Mesothelial cell of epicardium (in vitro differentiated cells): ENCODE measurements around the gene SDK1. TPM values are rescaled to one million over a fixed set of nuclear protein-coding genes. Genes with fewer than 3 reads are reported as not detected.

Experiments used
- DNase-seq, 2 experiments: peaks; one replicate each; pipeline ENCODE4 v3.0.0; 2021; ENCODE audit warnings: low spot score in 2 of 2; ENCODE audit not compliant: unreplicated experiment in 2 of 2
- H3K27ac Mint-ChIP-seq: 2 replicates; pipeline ENCODE4 v1.8.0; 2021; ENCODE audit warnings: mixed read lengths
- H3K27me3 Mint-ChIP-seq: 2 replicates; pipeline ENCODE4 v1.8.0; 2021; ENCODE audit warnings: low read depth, mixed read lengths
- H3K36me3 Mint-ChIP-seq: 2 replicates; pipeline ENCODE4 v1.8.0; 2021; ENCODE audit warnings: mixed read lengths
- H3K4me1 Mint-ChIP-seq: 2 replicates; pipeline ENCODE4 v1.8.0; 2021; ENCODE audit warnings: mixed read lengths
- H3K4me3 Mint-ChIP-seq: 2 replicates; pipeline ENCODE4 v1.8.0; 2021; ENCODE audit warnings: mild to moderate bottlenecking, moderate library complexity, mixed read lengths
- H3K9me3 Mint-ChIP-seq: 2 replicates; pipeline ENCODE4 v1.8.0; 2021; ENCODE audit warnings: mixed read lengths
- CTCF ChIP-seq: fragments of 200-600 bp; sonication (generic); IDR thresholded peaks from one replicate; pipeline ENCODE4 v1.5.0; 2021; ENCODE audit warnings: antibody characterized with exemption; ENCODE audit not compliant: unreplicated experiment
- total RNA-seq: library from RNA; stranded (reverse); gene quantifications from 3 replicates; pipeline ENCODE4 v1.2.1, GENCODE V29; 2021

The SDK1 gene
- total RNA-seq, 1 donor from 2014 or later = 12.8 TPM

GRCh38 chr7:3683546-3684539 is 382.8 kb downstream of the SDK1 start:
- no peak for DNase-seq

GRCh38 chr7:3688071-3688470 is 387.0 kb downstream of the SDK1 start:
- peaks cover 7% of the 10 kb centered on the region for H3K36me3 Mint-ChIP-seq
- H3K9me3 Mint-ChIP-seq = peaks cover 17% of the 10 kb centered on the region
- no peaks in the 10 kb centered on the region for H3K27me3 Mint-ChIP-seq
- no peak for TF ChIP-seq CTCF
- H3K27ac Mint-ChIP-seq = no peak overlapping the region
- no peak for DNase-seq
- peaks cover 14% of the 10 kb centered on the region for H3K4me1 Mint-ChIP-seq
- H3K4me3 Mint-ChIP-seq = no peak overlapping the region

More at GRCh38 chr7:3683546-3684539, 382.8 kb downstream of the SDK1 start:
- no peak for TF ChIP-seq CTCF
- no peaks in the 10 kb centered on the region for H3K27me3 Mint-ChIP-seq
- peaks cover 13% of the 10 kb centered on the region for H3K9me3 Mint-ChIP-seq
- peaks cover 4% of the 10 kb centered on the region for H3K36me3 Mint-ChIP-seq
- H3K27ac Mint-ChIP-seq = no peak overlapping the region
- no peak overlapping the region for H3K4me3 Mint-ChIP-seq
- H3K4me1 Mint-ChIP-seq = peaks cover 10% of the 10 kb centered on the region

- peaks cover 17% of the 10 kb centered on the region for H3K9me3 Mint-ChIP-seq
- no peak overlapping the region for H3K4me3 Mint-ChIP-seq
- peaks cover 14% of the 10 kb centered on the region for H3K4me1 Mint-ChIP-seq
- DNase-seq = no peak
- TF ChIP-seq CTCF = no peak
- no peaks in the 10 kb centered on the region for H3K27me3 Mint-ChIP-seq
- no peak overlapping the region for H3K27ac Mint-ChIP-seq
- peaks cover 7% of the 10 kb centered on the region for H3K36me3 Mint-ChIP-seq
Observed at GRCh38 chr7:3688842-3689241, 387.8 kb downstream of the SDK1 start.

GRCh38 chr7:3691478-3692158 is 390.6 kb downstream of the SDK1 start:
- peaks cover 14% of the 10 kb centered on the region for H3K4me1 Mint-ChIP-seq

GRCh38 chr7:3695602-3696001 is 394.6 kb downstream of the SDK1 start:
- H3K27ac Mint-ChIP-seq = no peak overlapping the region
- no peak overlapping the region for H3K4me3 Mint-ChIP-seq
- peaks cover 6% of the 10 kb centered on the region for H3K9me3 Mint-ChIP-seq
- H3K27me3 Mint-ChIP-seq = no peaks in the 10 kb centered on the region
- H3K36me3 Mint-ChIP-seq = peaks cover under 1% of the 10 kb centered on the region
- H3K4me1 Mint-ChIP-seq = peaks cover 12% of the 10 kb centered on the region
- no peak for DNase-seq
- no peak for TF ChIP-seq CTCF

More at GRCh38 chr7:3691478-3692158, 390.6 kb downstream of the SDK1 start:
- TF ChIP-seq CTCF = no peak
- peaks cover 17% of the 10 kb centered on the region for H3K9me3 Mint-ChIP-seq
- DNase-seq = no peak
- no peaks in the 10 kb centered on the region for H3K27me3 Mint-ChIP-seq
- peaks cover 7% of the 10 kb centered on the region for H3K36me3 Mint-ChIP-seq
- no peak overlapping the region for H3K4me3 Mint-ChIP-seq
- no peak overlapping the region for H3K27ac Mint-ChIP-seq
